PC-3 (cell line): ENCODE results near the gene IGHMBP2. TPM values are rescaled to one million over a fixed set of nuclear protein-coding genes. Genes with fewer than 3 reads are reported as not detected.
A peak's percentile ranks its signal among the peaks of the same experiment; 100 is the strongest.

Experiments used
- ATAC-seq: fragments of 200-7000 bp; cut with Tn5 transposase; 2 replicates; pipeline ENCODE4 v1.9.1; 2020; ENCODE audit warnings: mild to moderate bottlenecking, moderate library complexity
- BruUV-seq: library from RNA; stranded (reverse); fragments of 400-500 nt; replicated peaks from 2 replicates; lab custom pipeline; 2021; lab: Mats Ljungman, UMichigan
- CTCF ChIA-PET: fragments of 300-600 bp; sonication (Branson Sonifier 250); formaldehyde crosslinking; loops from one replicate; lab custom pipeline; 2022; ENCODE audit warnings: antibody characterized with exemption; lab: Charles Lee
- POLR2A ChIA-PET: fragments of 300-600 bp; sonication (Branson Sonifier 250); formaldehyde crosslinking; loops from one replicate; lab custom pipeline; 2022; ENCODE audit warnings: antibody characterized with exemption; ENCODE audit not compliant: unreplicated experiment; lab: Charles Lee
- DNase-seq: peaks from one replicate; pipeline ENCODE4 v3.0.0-alpha.2; 2015
- H2AFZ ChIP-seq: fragments of 300-600 bp; sonication (generic); 2 replicates; pipeline ENCODE4 v1.6.0; 2016; ENCODE audit warnings: antibody characterized with exemption, low read length
- H3F3A ChIP-seq: fragments of 300-600 bp; sonication (generic); one replicate; pipeline ENCODE4 v1.6.0; 2017; ENCODE audit warnings: antibody characterized with exemption, low read length, control low read depth, mild to moderate bottlenecking; ENCODE audit not compliant: unreplicated experiment
- H3K27ac ChIP-seq: fragments of 300-600 bp; sonication (generic); 2 replicates; pipeline ENCODE4 v1.5.1; 2016; ENCODE audit warnings: mild to moderate bottlenecking, low read length
- H3K27me3 ChIP-seq: fragments of 300-600 bp; sonication (generic); 2 replicates; pipeline ENCODE4 v1.6.1; 2016; ENCODE audit warnings: low read length, mixed read lengths
- H3K36me3 ChIP-seq: fragments of 300-600 bp; sonication (generic); 2 replicates; pipeline ENCODE4 v1.6.1; 2016; ENCODE audit warnings: low read depth, mixed run types, low read length, mixed read lengths
- H3K4me1 ChIP-seq: fragments of 300-600 bp; sonication (generic); 2 replicates; pipeline ENCODE4 v1.5.1; 2016; ENCODE audit warnings: low read length; ENCODE audit not compliant: insufficient read depth
- H3K4me2 ChIP-seq: fragments of 300-600 bp; sonication (generic); 2 replicates; pipeline ENCODE4 v1.6.0; 2016; ENCODE audit warnings: low read length
- H3K4me3 ChIP-seq: fragments of 300-600 bp; sonication (generic); 2 replicates; pipeline ENCODE4 v1.5.1; 2016; ENCODE audit warnings: mild to moderate bottlenecking, low read length, mixed read lengths
- H3K79me2 ChIP-seq: fragments of 300-600 bp; sonication (generic); 2 replicates; pipeline ENCODE4 v1.6.1; 2017; ENCODE audit warnings: low read length, mixed read lengths
- H3K9ac ChIP-seq: fragments of 300-600 bp; sonication (generic); 2 replicates; pipeline ENCODE4 v1.6.0; 2016; ENCODE audit warnings: mild to moderate bottlenecking, low read length
- H3K9me2 ChIP-seq: fragments of 300-600 bp; sonication (generic); replicated peaks from 2 replicates; pipeline ENCODE4 v1.6.1; 2016; ENCODE audit warnings: mixed run types, low read length, mixed read lengths
- H3K9me3 ChIP-seq: fragments of 300-600 bp; sonication (generic); 2 replicates; pipeline ENCODE4 v1.6.1; 2016; ENCODE audit warnings: low read length, mixed read lengths
- H4K20me1 ChIP-seq: fragments of 300-600 bp; sonication (generic); 2 replicates; pipeline ENCODE4 v1.6.1; 2016; ENCODE audit warnings: low read length, mixed read lengths
- EZH2 ChIP-seq: fragments of 300-600 bp; sonication (generic); IDR thresholded peaks from one replicate; pipeline ENCODE4 v1.6.1; 2017; ENCODE audit warnings: antibody characterized with exemption, mild to moderate bottlenecking, low read length; ENCODE audit not compliant: unreplicated experiment
- EZH2phosphoT487 ChIP-seq: fragments of 300-600 bp; sonication (generic); IDR thresholded peaks from 2 replicates; pipeline ENCODE4 v1.6.1; 2018; ENCODE audit warnings: mild to moderate bottlenecking, antibody characterized with exemption, low read length, borderline replicate concordance
- intact Hi-C: fragments of 100-400 bp; cut with micrococcal nuclease; formaldehyde crosslinking; loops from 2 replicates; pipeline ENCODE4 v1.9.0; 2023
- total RNA-seq: library from RNA; depleted of rRNA; stranded (reverse); fragments of >200 nt; gene quantifications from 2 replicates; pipeline ENCODE4 v1.2.3, GENCODE V29; 2014
- TF ChIP-seq, protein P1 (sequence below): fragments of 300-600 bp; sonication (generic); conservative IDR thresholded peaks from 2 replicates; pipeline ENCODE4 v1.5.1; 2017; ENCODE audit warnings: antibody characterized with exemption, low read depth, mild to moderate bottlenecking, low read length

The IGHMBP2 gene
- total RNA-seq, 1 experiment from 2014 or later = 20.5 TPM

GRCh38 chr11:68950762-68951161, 47.1 kb downstream of the IGHMBP2 start:
- intact Hi-C loops = loop anchor here (5.0 kb wide), 1 partner anchor 318 kb away; no protein-coding TSS in a partner anchor

DNA sequence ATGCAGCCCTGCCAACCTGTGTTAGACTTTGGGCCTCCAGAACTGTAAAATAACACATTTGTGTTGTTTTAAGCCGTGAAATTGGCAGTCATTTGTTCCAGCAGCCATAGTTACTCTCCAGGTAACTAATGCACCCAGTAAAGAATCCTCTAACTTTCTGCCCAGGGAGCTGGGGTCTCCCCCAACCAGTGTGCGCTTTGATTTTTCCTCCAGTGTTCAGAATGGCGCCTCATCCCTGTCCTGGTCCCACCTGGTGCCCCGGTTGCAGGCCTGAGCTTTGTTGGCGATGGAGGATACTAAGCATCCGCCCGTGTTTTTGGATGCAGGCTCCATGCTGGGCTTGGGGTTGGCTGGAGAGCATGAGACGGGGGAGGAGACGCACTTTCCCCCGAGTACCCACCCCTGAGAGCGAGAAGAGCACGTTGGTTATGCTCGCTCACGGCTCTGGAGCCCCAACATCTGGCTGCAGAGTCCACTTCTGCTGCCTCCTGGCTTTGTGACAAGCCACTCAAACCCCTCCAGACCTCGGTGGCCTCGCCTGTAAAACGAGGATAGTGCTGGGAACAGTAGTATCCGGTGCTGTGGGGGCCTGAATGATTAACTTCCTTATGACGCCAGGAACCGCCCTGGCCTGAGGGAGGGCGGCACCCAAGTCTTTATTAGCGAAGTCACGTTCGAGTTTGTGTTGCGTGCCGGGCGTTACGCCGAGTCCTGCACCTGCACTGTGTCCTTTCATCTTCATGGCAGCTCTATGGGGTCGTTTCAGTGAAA, 51.3 kb downstream of the IGHMBP2 start:
- CTCF ChIA-PET = no interaction called here
- intact Hi-C loops = loop anchor here (5.0 kb wide), 1 partner anchor 323 kb away; no protein-coding TSS in a partner anchor
- Histone ChIP-seq H3K9me2 (no peaks in the 10 kb centered on the region), H2AFZ (peak overlapping the region; percentile 59), H3F3A (no peaks in the 10 kb centered on the region), H3K9me3 (no peaks in the 10 kb centered on the region), H3K4me1 (peaks cover 8% of the 10 kb centered on the region; the same call in 1 of the 2 replicates), H3K27me3 (no peaks in the 10 kb centered on the region), H4K20me1 (no peaks in the 10 kb centered on the region), H3K79me2 (no peaks in the 10 kb centered on the region), H3K27ac (no peak overlapping the region), H3K36me3 (no peaks in the 10 kb centered on the region), H3K4me3 (no peak overlapping the region), H3K4me2 (peak overlapping the region; percentile 36), H3K9ac (no peak overlapping the region)
- TF ChIP-seq EZH2 (no peak), EZH2phosphoT487 (no peak)
- TF ChIP-seq, protein P1, sequence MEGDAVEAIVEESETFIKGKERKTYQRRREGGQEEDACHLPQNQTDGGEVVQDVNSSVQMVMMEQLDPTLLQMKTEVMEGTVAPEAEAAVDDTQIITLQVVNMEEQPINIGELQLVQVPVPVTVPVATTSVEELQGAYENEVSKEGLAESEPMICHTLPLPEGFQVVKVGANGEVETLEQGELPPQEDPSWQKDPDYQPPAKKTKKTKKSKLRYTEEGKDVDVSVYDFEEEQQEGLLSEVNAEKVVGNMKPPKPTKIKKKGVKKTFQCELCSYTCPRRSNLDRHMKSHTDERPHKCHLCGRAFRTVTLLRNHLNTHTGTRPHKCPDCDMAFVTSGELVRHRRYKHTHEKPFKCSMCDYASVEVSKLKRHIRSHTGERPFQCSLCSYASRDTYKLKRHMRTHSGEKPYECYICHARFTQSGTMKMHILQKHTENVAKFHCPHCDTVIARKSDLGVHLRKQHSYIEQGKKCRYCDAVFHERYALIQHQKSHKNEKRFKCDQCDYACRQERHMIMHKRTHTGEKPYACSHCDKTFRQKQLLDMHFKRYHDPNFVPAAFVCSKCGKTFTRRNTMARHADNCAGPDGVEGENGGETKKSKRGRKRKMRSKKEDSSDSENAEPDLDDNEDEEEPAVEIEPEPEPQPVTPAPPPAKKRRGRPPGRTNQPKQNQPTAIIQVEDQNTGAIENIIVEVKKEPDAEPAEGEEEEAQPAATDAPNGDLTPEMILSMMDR = no peak
- BruUV-seq = no TSS peak
- POLR2A ChIA-PET = no interaction called here
- ATAC-seq = peak; percentile 84
- DNase-seq = peak; percentile 52

More at GRCh38 chr11:68950762-68951161, 47.1 kb downstream of the IGHMBP2 start:
- no peaks in the 10 kb centered on the region for H4K20me1 ChIP-seq
- peaks cover 8% of the 10 kb centered on the region; the same call in 1 of the 2 replicates for H3K4me1 ChIP-seq
- TF ChIP-seq EZH2 = no peak
- no peak overlapping the region for H3K9ac ChIP-seq
- H3K4me2 ChIP-seq = no peak overlapping the region
- ATAC-seq (no peak), DNase-seq (no peak)
- no peaks in the 10 kb centered on the region for H3K9me3 ChIP-seq
- H3F3A ChIP-seq = no peaks in the 10 kb centered on the region
- no peaks in the 10 kb centered on the region for H3K79me2 ChIP-seq
- no TSS peak for BruUV-seq
- no peak overlapping the region for H3K27ac ChIP-seq
- ChIA-PET CTCF (interaction anchor here (1.2 kb wide), 1 partner anchor 318 kb away, joined by 3 read pairs; no protein-coding TSS in a partner anchor), POLR2A (no interaction called here)
- H3K9me2 ChIP-seq = no peaks in the 10 kb centered on the region
- no peaks in the 10 kb centered on the region for H3K27me3 ChIP-seq
- no peak overlapping the region for H2AFZ ChIP-seq
- no peaks in the 10 kb centered on the region for H3K36me3 ChIP-seq
- no peak overlapping the region for H3K4me3 ChIP-seq

DNA sequence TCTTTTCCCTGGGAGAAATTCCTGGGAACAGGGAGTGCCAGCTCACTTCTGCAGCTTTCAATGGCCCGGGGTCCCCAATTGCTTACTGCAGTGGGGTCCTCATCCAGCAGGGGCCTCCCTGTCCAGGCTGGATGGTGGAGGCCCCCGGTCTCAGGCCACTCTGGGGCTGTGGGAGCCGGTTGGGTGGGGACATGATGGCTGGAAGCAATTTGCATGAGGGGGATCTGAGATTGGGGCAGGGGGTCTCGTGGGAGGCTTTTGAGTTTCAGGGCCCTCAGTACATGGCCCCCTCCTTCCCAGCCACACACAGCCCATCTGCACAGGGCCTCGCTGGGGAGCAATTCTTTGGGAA, 51.9 kb downstream of the IGHMBP2 start:
- ChIA-PET POLR2A (no interaction called here), CTCF (no interaction called here)
- ATAC-seq (no peak), DNase-seq (no peak)
- Histone ChIP-seq H4K20me1 (no peaks in the 10 kb centered on the region), H3K9ac (no peak overlapping the region), H2AFZ (peak overlapping the region; percentile 59), H3K9me2 (no peaks in the 10 kb centered on the region), H3F3A (no peaks in the 10 kb centered on the region), H3K4me3 (no peak overlapping the region), H3K79me2 (no peaks in the 10 kb centered on the region), H3K4me1 (peaks cover 8% of the 10 kb centered on the region; the same call in 1 of the 2 replicates), H3K27ac (no peak overlapping the region), H3K27me3 (no peaks in the 10 kb centered on the region), H3K9me3 (no peaks in the 10 kb centered on the region), H3K4me2 (peak overlapping the region; percentile 36), H3K36me3 (no peaks in the 10 kb centered on the region)
- no TSS peak for BruUV-seq
- TF ChIP-seq EZH2 (no peak), EZH2phosphoT487 (no peak)
- TF ChIP-seq, protein P1 = no peak
- intact Hi-C loops = no loop called here
